ENCODE measurements around the gene SERPINA9. TPM values are rescaled to one million over a fixed set of nuclear protein-coding genes. Genes with fewer than 3 reads are reported as not detected.
"Not testable (repeated sequence)": the region's sequence is repeated elsewhere in the genome, so short reads cannot be mapped to it uniquely, and the experiment has no call there.

SERPINA9 gene
- total RNA-seq, 2 experiments from 2014 or later = not detected

DNA sequence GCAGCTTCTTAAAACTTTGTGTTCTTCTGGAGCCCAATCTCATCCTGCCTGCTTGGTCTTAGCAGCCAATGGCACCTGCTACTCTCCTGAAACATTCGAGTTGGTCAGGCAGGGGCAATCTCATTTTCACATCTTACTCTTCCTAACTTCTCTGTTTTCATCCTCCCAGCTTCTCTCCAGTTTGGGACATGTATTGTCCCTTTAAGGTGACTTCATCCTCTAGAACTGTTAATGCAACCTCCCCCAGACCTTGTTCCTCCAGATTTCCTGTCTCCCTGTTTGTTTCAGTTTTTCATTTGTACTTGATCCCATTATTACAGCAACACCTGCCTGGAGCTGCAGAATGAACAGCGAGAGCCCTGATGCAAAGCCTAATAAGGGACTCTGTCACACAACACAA is 54.7 kb downstream of the SERPINA9 start:
- TF ChIP-seq, protein P1, sequence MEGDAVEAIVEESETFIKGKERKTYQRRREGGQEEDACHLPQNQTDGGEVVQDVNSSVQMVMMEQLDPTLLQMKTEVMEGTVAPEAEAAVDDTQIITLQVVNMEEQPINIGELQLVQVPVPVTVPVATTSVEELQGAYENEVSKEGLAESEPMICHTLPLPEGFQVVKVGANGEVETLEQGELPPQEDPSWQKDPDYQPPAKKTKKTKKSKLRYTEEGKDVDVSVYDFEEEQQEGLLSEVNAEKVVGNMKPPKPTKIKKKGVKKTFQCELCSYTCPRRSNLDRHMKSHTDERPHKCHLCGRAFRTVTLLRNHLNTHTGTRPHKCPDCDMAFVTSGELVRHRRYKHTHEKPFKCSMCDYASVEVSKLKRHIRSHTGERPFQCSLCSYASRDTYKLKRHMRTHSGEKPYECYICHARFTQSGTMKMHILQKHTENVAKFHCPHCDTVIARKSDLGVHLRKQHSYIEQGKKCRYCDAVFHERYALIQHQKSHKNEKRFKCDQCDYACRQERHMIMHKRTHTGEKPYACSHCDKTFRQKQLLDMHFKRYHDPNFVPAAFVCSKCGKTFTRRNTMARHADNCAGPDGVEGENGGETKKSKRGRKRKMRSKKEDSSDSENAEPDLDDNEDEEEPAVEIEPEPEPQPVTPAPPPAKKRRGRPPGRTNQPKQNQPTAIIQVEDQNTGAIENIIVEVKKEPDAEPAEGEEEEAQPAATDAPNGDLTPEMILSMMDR (IDR thresholded peaks at IDR 0.05) = no peak
- no peaks in the 10 kb centered on the region for H3K36me3 Mint-ChIP-seq (ENCODE audit: low read depth)
- H3K27me3 Mint-ChIP-seq = peaks cover 23% of the 10 kb centered on the region
- H3K4me3 Mint-ChIP-seq = no peak overlapping the region
- POLR2A ChIA-PET = no interaction called here
- no peak for ATAC-seq
- intact Hi-C loops (cut with micrococcal nuclease) = loop anchor here (5.0 kb wide), 1 partner anchor 66 kb away; no protein-coding TSS in a partner anchor
- CTCF ChIA-PET = interaction anchor here (1.4 to 2.1 kb wide), 2 partner anchors 12 to 65 kb away, joined by 3 to 7 read pairs; no protein-coding TSS in a partner anchor
- no peak for DNase-seq
- H3K27ac Mint-ChIP-seq = no peak overlapping the region
- H3K9me3 Mint-ChIP-seq = peaks cover 2% of the 10 kb centered on the region
- no peaks in the 10 kb centered on the region for H3K4me1 Mint-ChIP-seq (ENCODE audit: low read depth)

DNA sequence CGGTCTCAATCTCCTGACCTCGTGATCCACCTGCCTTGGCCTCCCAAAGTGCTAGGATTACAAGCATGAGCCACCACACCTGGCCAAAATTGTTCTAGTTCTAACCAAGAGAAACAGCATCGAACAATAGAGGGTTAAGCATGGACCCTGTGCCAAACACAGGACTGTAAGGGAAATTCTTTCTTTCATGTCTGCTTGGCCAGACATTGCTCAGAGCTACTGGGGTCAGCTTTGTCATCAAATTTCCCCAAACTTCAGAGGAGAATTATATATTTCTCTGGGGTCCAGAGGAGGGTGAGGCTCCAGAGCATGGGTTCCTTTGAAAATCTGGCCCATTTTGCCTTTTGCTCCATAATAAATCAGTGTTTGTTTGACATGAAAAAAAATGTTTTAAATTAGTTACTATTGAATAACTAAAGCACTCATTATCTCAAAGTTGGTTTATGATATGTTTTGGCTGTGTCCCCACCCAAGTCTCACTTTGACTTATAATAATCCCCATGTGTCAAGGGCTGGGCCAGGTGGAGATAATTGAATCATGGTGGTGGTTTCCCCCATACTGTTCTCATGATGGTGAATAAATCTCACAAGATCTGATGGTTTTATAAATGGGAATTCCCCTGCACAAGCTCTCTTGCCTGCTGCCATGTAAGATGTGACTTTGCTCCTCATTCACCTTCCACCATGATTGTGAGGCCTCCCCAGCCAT is 58.3 kb downstream of the SERPINA9 start:
- H3K4me3 Mint-ChIP-seq; H3K36me3 Mint-ChIP-seq (ENCODE audit: low read depth); POLR2A ChIA-PET; H3K27me3 Mint-ChIP-seq; intact Hi-C loops (cut with micrococcal nuclease); H3K9me3 Mint-ChIP-seq; CTCF ChIA-PET; H3K27ac Mint-ChIP-seq; H3K4me1 Mint-ChIP-seq (ENCODE audit: low read depth); ATAC-seq: not testable (repeated sequence)
- peak; percentile 15 for DNase-seq

Other genes with a start within 250 kb of the SERPINA9 start
- not detected for gene SERPINA10, start 182.9 kb downstream of the SERPINA9 start, total RNA-seq
- gene SERPINA6, start 152.9 kb downstream of the SERPINA9 start, total RNA-seq = not detected
- not detected for gene SERPINA2, start 109.5 kb downstream of the SERPINA9 start, total RNA-seq
- 1 to 10 TPM; 1.0 to 1.9 TPM for gene SERPINA1, start 87.6 kb downstream of the SERPINA9 start, total RNA-seq
- gene SERPINA11, start 23.4 kb downstream of the SERPINA9 start, total RNA-seq = not detected
- not detected for gene SERPINA12, start 33.3 kb upstream of the SERPINA9 start, total RNA-seq
- not detected for gene SERPINA4, start 85.2 kb upstream of the SERPINA9 start, total RNA-seq
- not detected for gene SERPINA5, start 105.2 kb upstream of the SERPINA9 start, total RNA-seq
- not detected for gene SERPINA3, start 136.2 kb upstream of the SERPINA9 start, total RNA-seq

All from activated CD8-positive, alpha-beta T cell treated with anti-CD3 and anti-CD28 coated beads for 36 hours (primary cell).